WTC11 (cell line): Measurements from ENCODE around the gene ACVR1B. TPM values are rescaled to one million over a fixed set of nuclear protein-coding genes. Genes with fewer than 3 reads are reported as not detected.

Experiments used
- ATAC-seq: fragments of 200-7000 bp; cut with Tn5 transposase; 2 replicates; pipeline ENCODE4 v1.10.0; 2021; ENCODE audit warnings: mild to moderate bottlenecking, moderate library complexity
- CTCF ChIA-PET: fragments of 300-600 bp; sonication (Branson Sonifier 250); formaldehyde crosslinking; loops from one replicate; lab custom pipeline; 2021; ENCODE audit warnings: antibody characterized with exemption; lab: Charles Lee
- POLR2A ChIA-PET: fragments of 350-600 bp; sonication (Branson Sonifier 250); formaldehyde crosslinking; loops from one replicate; lab custom pipeline; 2021; ENCODE audit warnings: antibody characterized with exemption; lab: Charles Lee
- DNase-seq: peaks from one replicate; pipeline ENCODE4 v3.0.0; 2021; ENCODE audit warnings: low spot score
- H3K27ac Mint-ChIP-seq: 2 replicates; pipeline ENCODE4 v1.8.0; 2021; ENCODE audit warnings: mixed read lengths
- H3K27me3 Mint-ChIP-seq: 2 replicates; pipeline ENCODE4 v1.8.0; 2021; ENCODE audit warnings: low read depth, mild to moderate bottlenecking, moderate library complexity, mixed read lengths
- H3K36me3 Mint-ChIP-seq: 2 replicates; pipeline ENCODE4 v1.8.0; 2021; ENCODE audit warnings: mixed read lengths
- H3K4me1 Mint-ChIP-seq: 2 replicates; pipeline ENCODE4 v1.8.0; 2022; ENCODE audit warnings: mixed read lengths
- H3K4me3 Mint-ChIP-seq: 2 replicates; pipeline ENCODE4 v1.8.0; 2021; ENCODE audit warnings: mild to moderate bottlenecking, moderate library complexity, mixed read lengths
- H3K9me3 Mint-ChIP-seq: 2 replicates; pipeline ENCODE4 v1.8.0; 2021; ENCODE audit warnings: mixed read lengths
- AFF4 ChIP-seq: sonication (generic); formaldehyde crosslinking; IDR thresholded peaks from 2 replicates; pipeline ENCODE4 v1.8.1; 2023; ENCODE audit warnings: mild to moderate bottlenecking, missing genetic modification reagents, borderline replicate concordance
- ELF4 ChIP-seq: sonication (generic); formaldehyde crosslinking; IDR thresholded peaks from 2 replicates; pipeline ENCODE4 v1.8.1; 2022; ENCODE audit warnings: low read depth, mild to moderate bottlenecking, moderate library complexity, missing genetic modification reagents
- EMX1 ChIP-seq: fragments of 250-450 bp; sonication (Bioruptor Pico); IDR thresholded peaks from 2 replicates; pipeline ENCODE4 v1.8.0; 2021; ENCODE audit warnings: mild to moderate bottlenecking
- JAZF1 ChIP-seq: fragments of 250-450 bp; sonication (Bioruptor Pico); IDR thresholded peaks from 2 replicates; pipeline ENCODE4 v1.9.0; 2021; ENCODE audit warnings: moderate library complexity, mild to moderate bottlenecking, inconsistent platforms
- MXD4 ChIP-seq: fragments of 250-450 bp; sonication (Bioruptor Pico); IDR thresholded peaks from 2 replicates; pipeline ENCODE4 v1.8.0; 2021; ENCODE audit warnings: mild to moderate bottlenecking, moderate library complexity, borderline replicate concordance
- NR2C2 ChIP-seq: sonication (generic); formaldehyde crosslinking; IDR thresholded peaks from 2 replicates; pipeline ENCODE4 v1.8.0; 2022; ENCODE audit warnings: mild to moderate bottlenecking, missing genetic modification reagents
- OVOL2 ChIP-seq: fragments of 250-450 bp; sonication (Bioruptor Pico); IDR thresholded peaks from 2 replicates; pipeline ENCODE4 v1.9.0; 2021; ENCODE audit warnings: mild to moderate bottlenecking, borderline replicate concordance
- PRDM15 ChIP-seq: sonication (generic); formaldehyde crosslinking; IDR thresholded peaks from 2 replicates; pipeline ENCODE4 v1.8.0; 2022; ENCODE audit warnings: missing genetic modification reagents
- PREB ChIP-seq: sonication (generic); formaldehyde crosslinking; IDR thresholded peaks from 2 replicates; pipeline ENCODE4 v1.8.1; 2022; ENCODE audit warnings: mild to moderate bottlenecking, missing genetic modification reagents, moderate library complexity, borderline replicate concordance
- RORB ChIP-seq: fragments of 250-450 bp; sonication (Bioruptor Pico); IDR thresholded peaks from 2 replicates; pipeline ENCODE4 v1.9.0; 2021; ENCODE audit warnings: mild to moderate bottlenecking
- SP1 ChIP-seq: sonication (generic); formaldehyde crosslinking; conservative IDR thresholded peaks from 2 replicates; pipeline ENCODE4 v1.8.1; 2022; ENCODE audit warnings: missing genetic modification reagents
- TCF7 ChIP-seq: sonication (generic); formaldehyde crosslinking; IDR thresholded peaks from 2 replicates; pipeline ENCODE4 v1.8.0; 2022; ENCODE audit warnings: mild to moderate bottlenecking, low read depth, missing genetic modification reagents, moderate library complexity
- TEAD1 ChIP-seq: sonication (generic); formaldehyde crosslinking; IDR thresholded peaks from 2 replicates; pipeline ENCODE4 v1.8.0; 2022; ENCODE audit warnings: mild to moderate bottlenecking, missing genetic modification reagents
- TP53 ChIP-seq: sonication (generic); formaldehyde crosslinking; IDR thresholded peaks from 2 replicates; pipeline ENCODE4 v1.8.1; 2023; ENCODE audit warnings: mild to moderate bottlenecking, missing genetic modification reagents
- ZNF121 ChIP-seq: sonication (generic); formaldehyde crosslinking; IDR thresholded peaks from 2 replicates; pipeline ENCODE4 v1.8.0; 2023; ENCODE audit warnings: missing genetic modification reagents
- ZNF219 ChIP-seq: sonication (generic); formaldehyde crosslinking; IDR thresholded peaks from 2 replicates; pipeline ENCODE4 v1.8.0; 2023; ENCODE audit warnings: missing genetic modification reagents, mild to moderate bottlenecking, borderline replicate concordance
- ZNF263 ChIP-seq: sonication (generic); formaldehyde crosslinking; IDR thresholded peaks from 2 replicates; pipeline ENCODE4 v1.8.1; 2022; ENCODE audit warnings: low read depth, mild to moderate bottlenecking, moderate library complexity, missing genetic modification reagents
- ZNF425 ChIP-seq: fragments of 250-450 bp; sonication (Bioruptor Pico); conservative IDR thresholded peaks from 2 replicates; pipeline ENCODE4 v1.9.0; 2021; ENCODE audit warnings: mild to moderate bottlenecking
- ZNF512 ChIP-seq: sonication (generic); formaldehyde crosslinking; IDR thresholded peaks from 2 replicates; pipeline ENCODE4 v1.8.1; 2022; ENCODE audit warnings: missing genetic modification reagents, borderline replicate concordance
- total RNA-seq: library from RNA; stranded (reverse); gene quantifications from 3 replicates; pipeline ENCODE4 v1.2.3, GENCODE V29; 2021

The ACVR1B gene
- total RNA-seq, 1 experiment from 2014 or later = 24.1 TPM

GRCh38 chr12:52041035-52041434, 89.5 kb downstream of the ACVR1B start:
- POLR2A ChIA-PET = interaction anchor here (0.9 to 1.1 kb wide), 3 partner anchors 10 to 40 kb away, joined by 4 to 5 read pairs (median 4); partner anchors contain the start of gene NR4A1
- TF ChIP-seq MXD4 = no peak
- TF ChIP-seq JAZF1 (CRISPR knock-in tag) = no peak
- no peak for TF ChIP-seq ZNF425 (CRISPR knock-in tag)
- TF ChIP-seq TP53 (CRISPR knock-in tag) = no peak
- no peak for TF ChIP-seq PREB
- no peak for TF ChIP-seq AFF4 (CRISPR knock-in tag)
- TF ChIP-seq NR2C2 (CRISPR knock-in tag) = no peak
- TF ChIP-seq, all 79 proteins: peak for 0
- ATAC-seq = no peak
- CTCF ChIA-PET = interaction anchor here (0.9 to 7.1 kb wide), 2 partner anchors 16 to 42 kb away, joined by 3 to 130 read pairs; no protein-coding TSS in a partner anchor
- peaks cover 17% of the 10 kb centered on the region for H3K4me1 Mint-ChIP-seq
- H3K9me3 Mint-ChIP-seq = no peaks in the 10 kb centered on the region
- H3K4me3 Mint-ChIP-seq = no peak overlapping the region
- DNase-seq = no peak
- H3K27me3 Mint-ChIP-seq = peaks cover 14% of the 10 kb centered on the region
- no peak overlapping the region for H3K27ac Mint-ChIP-seq
- no peaks in the 10 kb centered on the region for H3K36me3 Mint-ChIP-seq

- peak; percentile 42 for DNase-seq
- peaks cover 12% of the 10 kb centered on the region for H3K4me1 Mint-ChIP-seq
- no peaks in the 10 kb centered on the region for H3K36me3 Mint-ChIP-seq
- peak; percentile 65 for ATAC-seq
- no peaks in the 10 kb centered on the region for H3K9me3 Mint-ChIP-seq
- ChIA-PET CTCF (interaction anchor here (0.9 to 7.1 kb wide), 2 partner anchors 16 to 41 kb away, joined by 3 to 130 read pairs; no protein-coding TSS in a partner anchor), POLR2A (interaction anchor here (1.1 kb wide), 1 partner anchor 9 kb away, joined by 4 read pairs; the partner anchor contains the start of gene NR4A1)
- no peak overlapping the region for H3K27ac Mint-ChIP-seq
- TF ChIP-seq ELF4 (CRISPR knock-in tag) (no peak), SP1 (no peak), TCF7 (CRISPR knock-in tag) (no peak), ZNF512 (no peak), EMX1 (CRISPR knock-in tag) (no peak), RORB (CRISPR knock-in tag) (no peak), TP53 (CRISPR knock-in tag) (no peak), TEAD1 (CRISPR knock-in tag) (no peak), ZNF263 (CRISPR knock-in tag) (no peak), ZNF121 (CRISPR knock-in tag) (no peak), PRDM15 (CRISPR knock-in tag) (no peak), OVOL2 (CRISPR knock-in tag) (no peak), ZNF219 (CRISPR knock-in tag) (no peak)
- H3K27me3 Mint-ChIP-seq = peaks cover 8% of the 10 kb centered on the region; the same call in 1 of the 2 replicates
- no peak overlapping the region for H3K4me3 Mint-ChIP-seq
Observed at GRCh38 chr12:52041695-52042123, 90.2 kb downstream of the ACVR1B start.
